SHP77 (cell line): Measurements from ENCODE around the gene SERPINA12.
"Not testable (repeated sequence)": the region's sequence is repeated elsewhere in the genome, so short reads cannot be mapped to it uniquely, and the experiment has no call there.

Source experiments
- DNase-seq, 2 experiments: peaks; one replicate each; lab custom pipeline; 2025; lab: John Stamatoyannopoulos, UW

The SERPINA12 gene

DNA sequence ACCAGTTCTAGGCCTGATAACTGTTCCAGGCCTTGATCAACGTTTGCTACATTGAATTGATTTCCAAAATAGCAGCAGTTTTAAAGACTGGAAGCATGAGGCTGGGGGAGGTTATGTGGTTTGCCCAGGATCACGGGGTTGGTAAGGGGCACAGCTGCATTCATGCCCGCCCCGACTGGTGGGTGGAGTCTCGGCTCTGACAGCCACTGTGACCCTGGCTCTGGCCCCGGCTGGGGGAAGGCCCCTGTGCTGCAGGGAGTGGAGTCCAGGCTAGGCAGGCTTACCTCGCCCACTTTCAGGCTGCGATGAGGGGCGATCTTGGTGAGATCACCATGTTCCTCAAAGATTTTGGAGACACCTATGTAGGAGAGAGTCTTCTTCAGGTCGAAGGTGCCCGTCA is 19.9 kb downstream of the SERPINA12 start:
- DNase-seq = no peak

DNA sequence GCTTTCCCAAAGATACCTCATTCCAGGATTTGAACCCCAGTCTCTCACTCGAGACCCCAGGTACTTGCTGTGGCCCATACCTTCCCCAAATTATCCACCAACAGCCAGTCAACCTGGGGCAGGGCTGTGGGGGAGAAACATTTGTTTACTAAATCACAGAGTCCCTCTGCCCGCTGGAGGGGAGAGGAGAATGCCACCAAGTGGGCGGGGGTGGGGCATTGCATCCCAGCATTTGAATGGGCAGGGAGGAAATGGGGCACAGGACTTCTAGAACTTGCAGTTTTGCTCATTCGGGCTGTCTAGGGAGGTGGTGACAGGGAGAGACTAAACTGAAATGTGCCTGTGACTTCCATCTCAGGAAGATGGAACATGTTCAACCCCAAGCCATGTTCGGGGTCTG is 22.4 kb downstream of the SERPINA12 start:
- DNase-seq = no peak

DNA sequence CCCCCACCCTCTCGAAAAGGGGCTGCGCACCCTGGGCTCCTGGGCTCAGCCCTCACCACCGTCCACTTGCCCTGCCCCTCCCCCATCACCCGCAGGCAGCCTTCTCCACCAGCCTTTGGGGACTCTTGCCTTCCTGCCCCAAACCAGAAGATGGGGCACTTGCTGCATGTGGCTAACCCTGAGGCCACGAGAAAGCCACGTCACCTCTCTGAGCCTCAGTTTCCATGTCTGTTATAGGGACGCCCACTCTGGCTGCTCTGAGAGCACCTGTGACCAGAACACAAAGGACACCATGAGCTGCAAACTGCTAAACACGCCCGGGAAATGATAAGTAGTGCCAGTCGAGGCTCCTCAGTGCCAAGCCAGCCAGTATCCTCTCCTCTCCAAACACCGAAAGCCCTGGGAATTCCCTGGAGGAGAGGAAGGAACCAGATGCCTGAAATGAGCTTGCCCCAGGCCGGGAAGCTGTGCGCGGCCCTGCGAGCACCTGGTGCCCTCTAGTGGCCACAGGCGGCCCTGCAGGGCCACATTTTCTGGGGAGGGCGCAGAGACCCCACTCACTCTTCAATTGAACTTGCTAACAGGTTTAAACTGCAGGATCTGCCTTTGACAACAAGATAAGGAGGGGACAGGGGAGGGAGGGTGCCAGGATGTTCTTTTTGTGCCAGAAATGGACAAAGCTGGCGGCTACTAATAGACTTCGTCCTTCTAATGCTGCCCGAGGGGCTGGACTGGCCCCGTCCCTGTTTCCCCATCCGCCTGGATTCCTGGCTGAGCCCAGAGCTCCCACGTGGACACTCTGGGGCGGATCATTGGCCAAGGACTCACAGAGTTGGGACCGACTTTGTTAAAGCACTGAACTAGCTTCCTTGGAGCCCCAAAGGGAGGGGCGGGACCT is 23.1 kb downstream of the SERPINA12 start:
- peak; percentile 11 to 20 for DNase-seq

DNA sequence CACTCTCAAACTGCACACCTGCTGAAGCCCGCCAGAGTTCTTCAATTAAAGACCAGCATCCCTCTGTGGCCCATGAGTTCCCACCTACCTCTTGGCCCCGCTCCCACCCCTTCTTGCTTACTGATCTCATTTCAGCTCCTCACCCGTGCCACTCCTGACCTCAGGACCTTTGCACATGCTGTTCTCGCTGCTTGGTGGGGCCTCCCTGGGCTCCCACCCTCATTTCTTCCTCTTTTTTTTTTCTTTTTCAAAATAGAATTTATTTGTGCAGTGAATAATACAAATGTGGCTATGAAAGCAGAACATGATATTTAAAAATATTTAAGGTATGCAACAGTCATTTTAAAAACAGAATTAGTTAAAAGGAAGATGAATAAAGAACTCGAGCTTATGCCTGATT is 24.8 kb downstream of the SERPINA12 start:
- DNase-seq = no peak

DNA sequence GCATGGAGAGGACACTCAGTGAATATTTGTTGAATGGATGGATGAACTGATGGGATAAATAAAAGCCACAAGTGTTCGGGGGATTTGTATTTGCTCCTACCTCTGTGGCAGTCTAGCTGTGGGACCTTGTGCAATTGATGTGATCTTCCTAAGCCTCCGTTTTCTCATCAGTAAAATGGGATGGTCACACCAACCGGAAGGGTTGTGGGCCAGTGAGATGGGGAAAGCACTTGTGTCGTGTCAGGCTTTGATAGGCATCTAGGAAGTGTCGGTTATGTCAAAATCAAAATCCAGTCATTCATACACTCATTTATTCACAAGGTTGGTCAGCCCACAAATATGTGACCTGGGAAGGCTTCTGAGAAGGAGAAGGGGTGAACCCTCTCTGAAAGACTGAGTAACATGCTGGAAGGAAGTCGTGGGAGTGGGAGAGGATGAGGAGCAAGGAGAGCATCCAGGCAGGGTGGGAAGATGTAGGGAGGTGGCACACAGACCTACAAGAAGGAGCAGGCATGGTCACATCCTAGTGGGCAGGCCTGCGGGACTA is 25.5 kb downstream of the SERPINA12 start:
- no peak for DNase-seq

DNA sequence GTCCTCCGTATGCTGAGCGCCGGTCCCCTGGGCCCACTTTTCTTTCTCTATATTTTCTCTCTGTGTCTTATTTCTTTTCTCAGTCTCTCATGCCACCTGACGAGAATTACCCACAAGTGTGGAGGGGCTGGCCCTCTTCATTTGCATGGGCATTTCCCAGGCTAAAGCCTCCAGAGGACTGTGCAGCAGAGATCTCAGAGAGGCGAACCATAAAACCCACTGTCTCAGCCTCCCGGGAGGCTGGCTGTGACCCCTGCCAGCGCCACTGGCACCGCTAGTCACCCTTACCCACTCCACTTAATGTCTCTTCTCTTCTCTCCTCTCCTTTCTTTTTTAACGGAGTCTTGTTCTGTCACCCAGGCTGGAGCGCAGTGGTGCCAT is 26.2 kb downstream of the SERPINA12 start:
- no peak for DNase-seq

DNA sequence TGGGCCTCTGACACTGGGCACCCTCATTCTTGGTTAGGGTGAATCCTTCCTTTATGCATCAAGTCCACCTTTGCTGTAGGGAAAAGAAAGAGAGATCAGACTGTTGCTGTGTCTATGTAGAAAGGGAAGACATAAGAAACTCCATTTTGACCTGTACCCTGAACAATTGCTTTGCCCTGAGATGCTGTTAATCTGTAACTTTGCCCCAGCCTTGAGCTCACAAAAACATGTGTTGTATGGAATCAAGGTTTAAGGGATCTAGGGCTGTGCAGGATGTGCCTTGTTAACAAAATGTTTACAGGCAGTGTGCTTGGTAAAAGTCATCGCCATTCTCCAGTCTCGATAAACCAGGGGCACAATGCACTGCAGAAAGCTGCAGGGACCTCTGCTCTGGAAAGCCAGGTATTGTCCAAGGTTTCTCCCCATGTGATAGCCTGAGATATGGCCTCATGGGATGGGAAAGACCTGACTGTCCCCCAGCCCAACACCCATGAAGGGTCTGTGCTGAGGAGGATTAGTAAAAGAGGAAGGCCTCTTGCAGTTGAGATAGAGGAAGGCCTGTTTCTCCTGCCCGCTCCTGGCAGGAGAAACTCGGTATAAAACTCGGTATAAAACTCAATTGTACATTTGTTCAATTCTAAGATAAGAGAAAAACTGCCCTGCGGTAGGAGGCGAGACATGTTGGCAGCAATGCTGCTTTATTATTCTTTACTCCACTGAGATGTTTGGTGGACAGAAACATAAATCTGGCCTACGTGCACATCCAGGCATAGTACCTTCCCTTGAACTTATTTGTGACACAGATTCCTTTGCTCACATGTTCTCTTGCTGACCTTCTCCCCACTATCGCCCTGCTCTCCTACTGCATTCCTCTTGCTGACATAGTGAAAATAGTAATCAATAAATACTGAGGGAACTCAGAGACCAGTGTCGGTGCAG is 26.9 kb downstream of the SERPINA12 start:
- not testable (repeated sequence) for DNase-seq

DNA sequence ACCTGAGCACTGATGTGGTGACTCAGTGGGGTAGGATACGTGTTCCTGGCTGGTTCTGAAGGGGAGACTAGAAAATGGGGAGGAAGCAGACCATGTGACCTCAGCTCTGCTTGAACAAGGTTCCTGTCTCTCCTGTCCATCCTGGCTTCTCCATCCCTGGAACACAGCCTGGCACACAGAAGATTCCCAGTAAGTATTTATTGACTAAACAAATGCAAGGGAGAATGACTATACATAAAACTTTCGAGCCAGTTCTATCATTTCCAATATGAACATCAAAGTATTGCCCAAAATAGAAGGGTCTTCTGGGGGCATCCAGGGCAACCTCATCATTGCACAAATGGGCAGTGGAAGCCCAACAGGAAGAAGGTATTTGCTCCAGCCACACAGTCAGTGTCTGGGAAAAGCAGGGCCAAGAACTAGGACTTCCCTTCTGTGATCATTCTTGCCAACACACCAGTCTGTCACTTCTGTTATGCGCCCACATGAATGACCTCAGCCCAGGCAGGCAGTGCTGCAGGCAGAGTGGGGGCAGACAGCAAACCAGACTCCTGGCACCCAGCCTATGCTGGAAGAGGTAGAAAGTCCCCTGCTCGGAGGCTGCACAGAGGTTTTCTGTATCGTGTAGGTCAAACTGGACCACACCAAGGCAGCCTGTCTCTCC is 27.7 kb downstream of the SERPINA12 start:
- no peak for DNase-seq

DNA sequence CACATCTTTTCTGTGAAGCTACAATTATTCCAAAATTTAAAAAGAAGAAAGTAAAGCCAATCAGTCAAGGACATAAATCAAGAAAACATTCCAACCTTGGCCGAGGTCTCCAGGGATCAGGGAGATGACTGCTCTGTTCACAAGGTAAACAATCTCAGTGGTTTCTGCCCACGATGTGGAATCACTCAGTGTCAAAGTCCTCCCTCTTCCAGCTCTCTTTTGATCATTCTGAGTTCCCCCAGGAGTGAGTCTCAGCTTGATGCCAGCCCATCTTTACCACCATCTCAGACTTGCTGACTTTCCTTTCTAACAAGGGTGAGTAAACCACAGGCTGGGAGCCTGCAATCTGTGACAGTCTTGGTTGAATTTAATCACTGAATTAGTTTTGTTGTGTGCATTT is 28.5 kb downstream of the SERPINA12 start:
- no peak for DNase-seq

DNA sequence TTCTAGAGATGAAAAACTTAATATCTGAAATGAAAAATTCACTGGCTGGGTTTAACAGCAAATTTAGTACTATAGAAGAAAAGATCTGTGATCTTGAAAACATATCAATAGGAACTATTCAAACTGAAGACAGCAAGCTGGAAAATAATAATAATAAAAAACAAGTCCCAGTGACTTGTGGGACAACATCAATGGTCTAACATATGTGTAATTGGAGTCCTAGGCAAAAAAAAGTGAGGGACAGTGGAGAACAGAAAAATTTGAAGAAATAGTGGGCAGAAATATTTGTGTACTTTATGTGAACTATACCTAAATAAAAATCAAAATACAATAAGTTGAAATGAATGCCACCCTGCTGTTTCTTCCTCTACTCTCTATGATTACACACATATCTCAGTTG is 30.8 kb downstream of the SERPINA12 start:
- no peak for DNase-seq

DNA sequence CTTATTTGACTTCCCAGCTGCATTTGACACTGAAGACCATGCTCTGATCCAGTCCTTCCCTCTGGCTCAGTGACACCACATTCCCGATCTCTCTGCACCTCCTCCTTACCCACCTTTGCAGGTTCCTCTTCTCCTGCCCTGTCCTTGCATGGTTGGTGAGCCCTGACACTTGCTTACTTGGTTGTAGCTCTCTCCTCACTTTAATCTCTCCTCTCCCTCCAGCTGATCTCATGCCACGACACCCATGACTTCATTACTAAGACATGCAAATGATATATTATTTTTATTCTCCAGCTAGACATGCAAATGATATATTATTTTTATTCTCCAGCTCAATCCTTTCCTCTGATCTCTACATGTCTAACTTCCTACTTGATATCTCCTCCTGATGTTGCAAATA is 33.2 kb downstream of the SERPINA12 start, which contains the start of gene SERPINA9:
Gene SERPINA9 (minus strand): TSS at position 175 of the 400 bp plus-strand sequence. CDS start 6,357 bp downstream, outside the sequence.
- DNase-seq = no peak

DNA sequence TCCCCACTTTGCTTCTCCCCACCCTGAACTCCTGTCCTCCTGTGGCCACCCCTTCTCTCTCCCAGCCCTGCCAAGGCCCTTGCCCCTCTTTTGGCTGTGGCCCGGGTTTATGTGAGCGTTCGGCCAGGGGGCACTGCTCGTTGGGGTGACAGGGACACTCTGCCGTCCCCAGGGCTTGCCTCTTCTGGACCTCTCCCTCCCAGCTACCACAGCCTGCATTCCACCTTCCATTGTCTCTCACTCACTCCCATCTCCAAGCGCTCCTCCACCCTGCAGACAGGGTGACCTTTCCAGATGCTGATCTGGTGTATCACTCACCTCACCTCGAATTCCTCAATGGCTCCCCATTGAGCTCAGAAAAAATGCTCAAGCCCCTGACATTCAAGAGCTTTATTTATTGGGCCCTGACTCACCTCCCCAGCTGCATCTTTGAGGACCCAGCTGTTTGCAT is 34.7 kb downstream of the SERPINA12 start:
- no peak for DNase-seq

DNA sequence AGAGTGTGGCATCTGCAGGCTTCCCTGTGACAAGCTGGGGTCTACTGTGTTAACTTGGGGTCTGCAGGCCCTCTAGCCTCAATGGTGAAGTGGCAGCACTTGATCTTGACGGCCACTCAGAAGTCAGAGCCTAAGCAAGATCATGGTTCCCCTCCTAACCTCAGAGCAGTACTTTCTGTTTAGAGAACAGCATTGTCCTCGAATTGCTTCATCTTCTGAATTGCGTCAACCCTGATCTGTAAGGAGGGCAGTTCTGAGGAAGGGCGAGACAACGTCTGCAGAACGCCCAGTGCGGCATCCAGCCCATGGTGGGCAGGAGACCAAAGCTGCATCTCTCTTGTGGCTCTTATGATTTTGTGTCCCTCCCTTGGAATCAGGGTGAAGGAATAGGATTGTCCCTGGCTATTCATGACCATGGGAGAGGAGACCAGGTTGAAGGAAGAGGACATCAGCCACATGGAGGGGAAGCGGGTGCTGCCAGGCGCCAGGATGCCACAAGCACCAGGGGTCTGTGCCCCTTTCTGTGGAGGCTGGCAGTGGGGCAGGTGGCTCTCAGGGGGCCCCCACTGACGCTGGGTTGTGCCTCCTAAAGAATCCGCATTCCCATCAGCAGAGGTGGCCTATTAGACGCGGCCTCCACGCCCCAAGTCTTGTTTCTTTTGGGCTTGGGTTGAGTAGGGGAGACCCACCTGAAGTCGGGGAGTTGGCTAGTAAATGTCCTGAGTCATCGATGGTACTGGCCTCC is 35.4 kb downstream of the SERPINA12 start:
- no peak for DNase-seq

DNA sequence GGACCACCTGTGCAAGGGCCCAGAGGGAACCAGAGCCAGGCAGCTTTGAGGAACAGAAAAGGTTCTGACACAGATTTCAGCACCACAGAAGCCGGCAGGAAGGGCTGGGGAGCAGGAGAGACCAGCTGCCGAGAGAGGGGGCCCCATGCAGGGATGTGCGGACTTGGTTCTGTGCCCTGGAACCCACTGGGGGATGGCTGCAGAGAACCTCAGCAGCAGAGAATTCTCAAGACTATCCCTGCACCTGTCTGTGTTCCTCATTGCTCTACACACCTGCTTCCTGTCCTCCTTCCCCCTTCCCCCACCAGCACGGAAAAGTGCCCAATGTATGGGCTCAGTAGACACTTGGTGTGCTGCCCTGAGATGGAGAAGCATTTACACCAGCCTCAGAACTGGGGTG is 36.4 kb downstream of the SERPINA12 start:
- no peak for DNase-seq

DNA sequence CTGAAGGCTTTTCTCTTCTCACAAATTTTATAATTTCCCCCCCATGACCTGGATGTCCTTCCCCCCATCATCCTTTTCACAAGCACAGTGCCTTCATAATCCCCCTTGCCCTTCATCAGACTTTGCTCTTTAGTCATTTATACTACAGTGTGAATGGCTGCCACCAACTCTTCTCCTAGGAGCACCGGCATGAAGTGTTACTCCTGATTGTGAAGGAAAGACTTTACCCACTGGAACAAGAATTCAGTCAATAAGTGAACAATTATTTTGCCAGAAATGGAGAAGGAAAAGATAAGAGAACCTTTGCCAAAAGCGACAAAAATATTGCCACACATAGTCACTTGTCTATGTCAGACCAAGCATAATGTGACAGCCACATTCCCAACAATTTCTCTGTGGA is 38.2 kb downstream of the SERPINA12 start:
- DNase-seq = no peak

DNA sequence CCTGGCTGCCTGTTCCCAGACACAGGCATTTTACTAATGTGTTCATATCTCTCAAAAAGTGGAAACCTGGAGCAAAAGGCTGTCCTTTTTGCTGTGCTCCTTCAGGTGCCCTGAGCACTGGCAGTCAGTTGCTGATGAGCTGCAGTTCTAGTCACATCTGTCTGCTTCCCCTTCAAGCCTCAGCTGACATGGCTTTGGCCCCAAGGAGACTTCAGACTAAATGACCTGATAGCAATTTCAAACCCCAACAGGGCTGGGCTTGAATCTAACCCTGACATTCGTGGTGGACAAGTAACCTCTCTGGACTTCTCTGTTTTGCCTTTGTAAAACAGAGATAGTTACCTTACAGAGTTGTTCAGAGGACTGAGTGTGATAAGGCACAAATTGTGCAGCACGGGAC is 39.0 kb downstream of the SERPINA12 start:
- DNase-seq = no peak

DNA sequence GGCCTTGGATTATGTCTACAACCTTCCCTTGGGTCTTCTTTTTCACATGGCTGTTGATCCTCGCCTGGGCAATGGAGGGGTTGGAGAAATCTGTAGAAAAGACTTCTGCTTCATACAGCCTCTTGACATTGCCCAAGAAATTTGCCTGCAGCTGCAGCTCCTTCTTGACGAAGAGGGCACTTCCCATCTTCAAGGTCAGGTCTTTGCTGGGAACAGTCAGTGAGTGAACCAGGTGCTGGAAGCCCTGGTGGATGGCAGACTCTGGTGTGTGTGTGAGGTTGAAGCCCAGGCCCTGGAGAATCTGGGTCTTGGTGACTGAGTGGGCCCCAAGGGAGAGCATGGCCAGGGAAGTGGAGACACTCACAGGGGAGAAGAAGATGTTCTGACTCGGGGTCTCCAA is 40.0 kb downstream of the SERPINA12 start:
- no peak for DNase-seq

DNA sequence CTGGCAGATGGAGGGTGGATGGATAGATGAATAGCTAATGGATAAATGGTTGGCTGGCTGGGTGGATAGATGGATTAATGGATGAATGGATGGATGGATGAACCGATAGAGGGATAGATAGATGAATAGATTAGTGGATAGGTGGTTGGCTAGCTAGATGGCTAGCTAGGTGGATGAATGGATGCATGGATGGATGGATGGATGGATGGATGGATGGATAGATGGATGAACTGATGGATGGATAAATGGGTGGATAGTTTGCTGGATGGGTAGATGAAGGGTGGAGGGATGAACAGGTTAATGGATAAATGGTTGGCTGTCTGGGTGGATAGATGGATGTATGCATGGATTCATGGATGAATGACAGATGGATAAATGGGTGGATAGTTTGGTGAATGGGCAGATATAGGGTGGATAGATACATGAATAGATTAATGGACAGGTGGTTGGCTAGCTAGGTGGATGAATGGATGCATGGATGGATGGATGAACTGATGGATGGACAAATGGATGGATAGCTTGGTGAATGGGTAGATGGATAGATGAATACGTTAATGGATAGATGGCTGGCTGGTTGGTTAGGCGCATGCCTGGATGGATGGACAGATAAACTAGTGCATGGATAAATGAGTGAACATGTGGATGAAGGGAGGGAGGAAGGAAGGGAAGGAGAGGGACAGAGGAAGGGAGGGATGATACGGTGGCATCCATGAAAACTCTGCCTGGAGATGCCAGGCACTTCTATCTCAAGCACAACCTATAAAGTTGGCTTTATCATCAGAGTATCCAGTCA is 41.3 kb downstream of the SERPINA12 start:
- DNase-seq = no peak

DNA sequence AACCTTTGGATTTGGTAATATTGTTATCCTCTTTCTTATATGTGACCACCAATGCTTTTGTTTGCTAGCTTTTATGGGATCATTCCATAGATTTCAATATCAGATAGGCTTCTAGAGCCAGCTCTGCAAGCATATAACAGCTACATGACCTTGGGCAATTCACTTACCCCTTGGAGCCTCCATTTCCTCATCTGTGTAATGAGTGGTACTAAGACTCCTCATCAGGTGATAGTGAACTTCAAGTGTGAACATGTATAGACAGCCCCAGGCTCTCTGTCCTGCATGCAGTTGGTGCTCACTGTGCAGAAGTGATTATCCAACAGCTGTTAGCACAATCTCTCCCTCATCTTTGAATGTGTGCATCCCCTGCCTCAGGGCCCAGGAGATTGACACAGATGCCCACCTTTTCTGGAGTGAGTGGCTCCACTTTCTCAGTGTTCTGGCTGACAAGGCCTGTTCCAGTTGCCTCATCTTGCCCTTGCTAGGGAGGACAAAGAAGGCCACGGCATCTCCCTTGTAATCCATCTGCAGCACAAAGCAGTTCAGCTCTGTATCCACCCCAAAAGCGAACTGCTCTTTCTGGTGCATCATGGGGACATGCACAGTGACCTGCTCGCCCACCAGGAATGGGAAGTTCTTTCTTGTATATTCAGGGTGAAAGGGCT is 42.4 kb downstream of the SERPINA12 start:
- no peak for DNase-seq

DNA sequence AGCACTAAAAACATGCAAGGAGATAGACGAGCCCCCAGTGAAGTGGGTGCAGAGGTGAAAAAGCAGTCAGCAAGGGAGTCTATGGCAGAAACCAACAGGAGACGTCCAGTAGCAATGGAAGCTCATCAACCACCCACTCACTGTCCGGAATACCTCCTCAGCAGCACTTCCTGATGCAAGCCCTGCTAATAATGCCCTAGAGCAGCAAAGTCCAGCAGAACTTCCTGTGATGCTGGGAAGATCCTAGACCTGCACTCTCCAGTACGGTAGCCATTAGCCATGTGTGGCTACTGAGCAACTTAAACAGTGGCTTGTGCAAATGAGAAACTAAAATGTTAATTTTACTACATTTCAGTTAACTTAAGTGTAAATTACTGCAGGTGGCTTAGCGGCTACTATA is 44.2 kb downstream of the SERPINA12 start:
- no peak for DNase-seq
